GM19438 (cell line): ENCODE results near the gene KNDC1.

Source experiments
- ATAC-seq: cut with Tn5 transposase; IDR thresholded peaks from one replicate; pipeline ENCODE4 v1.9.1; 2021; ENCODE audit warnings: low read depth; ENCODE audit not compliant: unreplicated experiment

KNDC1 gene

GRCh38 chr10:133235932-133236331, 75.9 kb downstream of the KNDC1 start:
- no peak for ATAC-seq

GRCh38 chr10:133236401-133237240, 76.6 kb downstream of the KNDC1 start:
- ATAC-seq, result no peak

GRCh38 chr10:133237241-133237587, 77.2 kb downstream of the KNDC1 start:
- ATAC-seq, result no peak

DNA sequence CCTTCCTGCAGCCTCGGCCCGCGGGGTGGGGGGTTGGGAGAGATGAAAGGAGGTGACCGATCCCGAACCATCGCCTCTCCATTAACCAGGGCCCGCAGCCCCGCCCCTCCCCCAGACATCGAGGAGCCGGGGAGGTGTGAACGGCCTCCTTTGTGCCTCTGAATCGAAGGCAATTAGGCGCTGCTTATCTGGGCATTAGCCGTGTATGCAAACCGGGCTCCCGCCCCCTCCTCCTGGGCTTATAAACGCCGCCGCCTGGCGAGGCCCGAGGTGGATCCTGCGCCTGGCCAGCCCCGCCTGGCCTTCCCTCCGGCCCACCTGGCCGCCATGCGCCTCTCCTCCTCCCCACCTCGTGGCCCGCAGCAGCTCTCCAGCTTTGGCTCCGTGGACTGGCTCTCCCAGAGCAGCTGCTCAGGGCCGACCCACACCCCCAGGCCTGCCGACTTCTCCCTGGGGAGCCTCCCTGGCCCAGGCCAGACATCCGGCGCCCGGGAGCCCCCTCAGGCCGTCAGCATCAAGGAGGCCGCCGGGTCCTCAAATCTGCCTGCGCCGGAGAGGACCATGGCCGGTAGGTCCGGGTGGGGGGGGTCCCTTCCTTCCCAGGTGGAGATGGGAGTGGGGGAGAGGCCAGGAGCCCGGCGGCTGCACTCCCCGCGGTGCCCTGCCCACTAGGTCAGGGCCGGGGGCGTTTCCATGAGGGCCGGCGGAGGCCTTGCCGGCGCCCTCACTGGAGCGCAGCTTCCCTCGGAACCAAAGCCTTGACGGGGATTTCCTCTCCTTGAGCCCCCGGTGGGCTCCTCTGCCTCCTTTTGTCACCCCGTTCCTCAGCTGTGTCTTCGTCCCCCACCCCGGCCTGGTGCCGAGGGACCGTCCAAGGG, 77.8 kb downstream of the KNDC1 start, which contains the start of gene VENTX:
VENTX (plus strand) TSS at position 268 of the 878 bp plus-strand sequence; CDS start at position 328, 60 bp downstream.
- ATAC-seq, result no peak

GRCh38 chr10:133238466-133238804, 78.4 kb downstream of the KNDC1 start:
- ATAC-seq, result no peak

DNA sequence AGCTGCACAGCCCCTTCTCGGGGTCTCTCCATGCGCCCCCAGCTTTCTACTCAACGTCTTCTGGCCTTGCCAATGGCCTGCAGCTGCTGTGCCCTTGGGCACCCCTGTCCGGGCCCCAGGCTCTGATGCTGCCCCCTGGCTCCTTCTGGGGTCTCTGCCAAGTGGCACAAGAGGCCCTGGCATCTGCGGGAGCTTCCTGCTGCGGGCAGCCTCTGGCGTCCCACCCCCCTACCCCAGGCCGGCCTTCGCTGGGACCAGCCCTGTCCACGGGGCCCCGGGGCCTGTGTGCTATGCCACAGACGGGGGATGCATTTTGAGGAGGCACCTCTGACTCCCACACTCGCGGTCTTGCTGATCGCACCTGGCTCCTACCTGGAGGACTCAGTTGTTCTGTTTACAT, 80.0 kb downstream of the KNDC1 start:
- ATAC-seq, result no peak

DNA sequence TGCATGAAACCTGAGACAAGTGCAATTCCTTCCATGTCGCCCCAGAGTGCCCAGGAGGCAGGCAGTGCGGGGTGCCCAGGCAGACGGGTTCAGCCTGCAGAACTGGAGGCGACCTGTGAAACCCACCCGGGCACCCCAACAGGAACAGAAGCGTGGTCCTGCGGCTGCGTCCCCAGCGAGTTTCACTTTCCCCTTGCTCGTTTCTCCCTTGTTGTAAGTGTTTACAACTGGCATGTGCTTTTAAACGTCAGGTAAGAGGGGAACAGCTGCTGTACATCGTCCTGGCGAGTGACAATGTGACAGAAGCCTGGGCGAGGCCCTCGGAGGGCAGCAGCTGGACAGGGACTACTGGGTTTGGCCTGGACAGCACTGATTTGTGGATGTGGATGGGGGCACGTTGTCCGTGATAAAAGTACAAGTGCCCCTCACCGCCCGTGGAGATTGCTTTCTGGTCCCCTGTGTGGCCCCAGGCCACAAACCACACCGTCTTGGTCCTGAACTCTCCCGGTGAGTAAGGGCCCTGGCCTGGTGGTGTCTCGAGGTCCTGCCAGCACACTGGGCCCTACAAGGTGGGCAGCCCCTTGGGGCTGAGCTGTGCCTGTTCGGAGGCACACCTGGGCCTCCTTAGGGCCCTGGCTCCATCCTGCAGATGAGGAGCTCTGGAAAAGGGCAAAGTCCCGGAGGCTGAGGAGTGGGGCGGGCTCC, 81.6 kb downstream of the KNDC1 start:
- peak; percentile 54 for ATAC-seq

GRCh38 chr10:133242611-133243356, 82.8 kb downstream of the KNDC1 start:
- no peak for ATAC-seq

GRCh38 chr10:133243593-133243992, 83.6 kb downstream of the KNDC1 start:
- ATAC-seq, result no peak

GRCh38 chr10:133245439-133246235, 85.6 kb downstream of the KNDC1 start:
- ATAC-seq, result no peak

DNA sequence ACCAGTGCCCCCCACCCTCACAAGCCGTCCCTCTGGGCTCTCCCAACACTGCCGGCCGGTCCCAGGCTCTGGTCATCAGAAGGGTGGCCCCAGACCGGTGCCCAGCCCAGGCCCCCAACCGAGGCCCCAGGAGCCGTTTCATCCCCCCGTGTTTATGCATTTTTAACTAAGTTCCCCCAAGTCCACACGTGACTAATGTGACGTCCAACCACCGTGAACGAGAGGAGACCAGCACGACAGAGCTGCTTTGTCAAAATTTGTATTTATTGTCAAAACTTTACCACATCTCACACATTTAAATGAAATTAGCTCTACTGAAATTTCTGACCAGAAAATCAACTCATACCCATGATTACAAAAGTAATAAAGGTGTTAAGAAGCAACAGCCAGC, 86.2 kb downstream of the KNDC1 start:
- no peak for ATAC-seq

DNA sequence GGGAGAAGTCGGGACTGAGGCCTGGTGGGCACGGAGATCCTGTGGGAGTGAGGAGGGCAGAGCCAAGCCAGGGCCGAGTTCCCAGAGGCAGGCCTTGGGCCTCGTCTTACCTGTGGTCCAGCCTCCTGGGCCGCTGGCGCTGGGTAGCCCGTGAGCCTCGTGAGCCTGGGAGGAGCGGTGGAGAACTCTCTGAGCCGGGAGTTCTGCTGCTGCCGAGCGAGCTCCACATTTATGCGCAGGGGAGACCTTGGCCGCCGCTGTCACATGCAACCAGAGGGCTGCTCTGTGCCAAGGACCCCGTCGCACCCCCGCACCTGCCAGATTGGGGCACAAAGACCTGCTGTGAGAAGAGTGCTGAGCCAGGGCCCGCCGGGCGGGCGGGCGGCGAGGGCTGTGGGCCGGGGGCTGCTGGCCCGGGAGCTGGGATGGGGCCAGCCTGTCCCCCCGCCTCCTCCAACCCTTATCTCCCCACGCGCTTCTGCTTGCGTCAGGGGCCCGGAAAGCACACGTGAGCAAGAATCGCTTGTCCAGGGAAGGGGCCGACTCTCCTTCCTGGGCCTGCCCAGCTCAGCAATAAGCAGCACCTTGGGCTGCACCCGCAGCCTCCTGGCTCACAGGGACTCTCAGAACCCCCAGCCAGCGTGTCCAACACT, 87.8 kb downstream of the KNDC1 start:
- ATAC-seq, result no peak

DNA sequence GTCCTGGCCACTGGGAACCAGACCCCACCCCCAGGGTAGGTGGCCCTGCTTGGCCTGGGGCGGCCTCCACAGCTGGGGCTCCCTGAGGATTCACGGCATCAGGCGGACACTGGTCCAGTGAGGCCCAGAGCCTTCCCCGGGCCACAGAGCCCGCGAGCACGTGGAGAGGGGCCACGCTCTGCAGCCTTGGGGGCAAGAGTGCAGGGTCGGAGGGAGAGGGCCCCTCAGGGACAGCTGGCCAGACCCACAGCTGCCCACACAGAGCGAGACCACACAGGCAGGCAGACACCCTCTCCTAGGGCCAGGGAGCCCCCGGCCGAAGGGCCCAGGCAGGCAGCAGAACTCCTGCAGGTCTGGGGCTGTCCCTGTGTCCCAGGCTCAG, 88.3 kb downstream of the KNDC1 start:
- ATAC-seq, result no peak

- no peak for ATAC-seq
Measured at GRCh38 chr10:133249094-133249780, 89.2 kb downstream of the KNDC1 start.

- no peak for ATAC-seq
Measured at GRCh38 chr10:133249975-133250754, 90.1 kb downstream of the KNDC1 start.

DNA sequence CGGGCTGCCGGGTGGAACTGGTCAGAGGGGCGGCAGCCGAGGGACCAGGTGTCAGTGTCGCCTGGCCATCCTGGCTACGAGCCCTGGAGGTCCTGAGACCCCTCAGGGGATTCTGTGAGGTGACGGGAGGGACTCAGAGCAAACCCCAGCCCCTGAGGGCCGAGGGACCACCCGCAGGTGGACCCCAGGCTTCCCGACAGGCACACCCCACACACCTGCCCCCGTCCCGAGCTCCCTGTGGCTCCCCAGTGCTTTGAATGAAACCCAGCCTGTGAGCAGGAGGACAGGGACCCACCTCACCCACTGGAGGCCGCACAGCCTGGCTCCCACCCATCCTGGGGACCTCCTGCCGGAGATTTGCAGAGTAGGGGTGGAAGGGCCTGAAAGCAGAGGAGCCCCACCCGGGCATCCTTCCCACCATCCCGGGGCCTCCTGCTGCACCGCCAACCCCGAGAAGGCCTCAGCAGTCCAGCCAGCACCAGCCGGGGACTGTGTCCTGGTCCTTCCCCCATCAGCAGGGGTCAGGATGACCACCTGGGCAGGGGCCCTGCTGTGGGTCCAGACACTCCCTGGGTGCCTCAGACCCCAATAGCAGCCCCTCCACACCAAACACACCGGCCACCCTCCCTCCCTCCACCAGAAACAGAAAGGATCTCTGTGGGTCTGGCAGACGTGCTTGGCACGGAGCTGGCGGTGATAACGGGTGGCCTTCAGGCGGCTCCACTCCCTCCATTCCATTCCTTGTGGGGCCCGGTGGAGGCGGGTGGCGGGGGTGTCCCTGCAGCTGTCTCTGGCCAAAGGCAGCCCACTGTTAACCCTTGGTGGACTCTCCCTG, 91.6 kb downstream of the KNDC1 start:
- ATAC-seq, result no peak

DNA sequence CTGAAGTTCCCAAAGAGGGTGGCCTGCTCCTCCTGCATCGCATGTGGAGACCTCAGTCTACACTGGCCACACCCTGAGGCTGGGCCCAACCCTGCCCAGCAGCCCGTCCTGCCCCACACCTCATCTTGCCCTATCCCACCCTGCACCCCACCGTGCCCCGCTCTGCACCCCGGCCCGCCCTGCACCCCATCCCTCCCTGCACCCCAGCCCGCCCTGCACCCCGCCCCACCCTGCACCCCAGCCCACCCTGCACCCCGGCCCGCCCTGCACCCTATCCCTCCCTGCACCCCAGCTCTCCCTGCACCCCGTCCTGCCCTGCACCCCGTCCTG, 92.2 kb downstream of the KNDC1 start:
- no peak for ATAC-seq
